ENCODE data around the gene SPATA19.

Gene SPATA19

DNA sequence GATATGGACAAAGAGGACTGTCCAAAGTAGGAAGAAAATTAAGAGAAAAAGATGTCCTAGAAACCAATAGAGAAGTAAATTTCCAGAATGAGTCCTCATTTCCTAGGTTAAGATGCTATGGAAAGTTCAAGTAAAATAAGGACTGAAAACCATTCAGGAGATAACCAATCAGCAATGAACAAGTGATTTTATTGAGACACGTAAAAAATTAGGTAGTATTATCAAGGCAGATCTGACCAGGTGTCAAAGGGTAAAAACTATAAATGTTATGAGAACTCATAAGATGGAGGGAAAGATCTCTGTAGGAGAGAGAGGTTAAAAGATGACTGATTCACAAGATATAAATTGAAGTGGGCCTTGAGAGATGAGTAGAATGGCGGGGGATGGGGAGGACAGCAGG is 50.2 kb downstream of the SPATA19 start:
- Histone ChIP-seq H3K4me3 (ENCODE audit: low read depth in 1 of 2, low read length in 2 of 2) (peak overlapping the region in 1 of 2 donors; percentile 7), H3K27me3 (ENCODE audit: low read depth, low read length) (no peaks in the 10 kb centered on the region), H3K9me3 (ENCODE audit: control insufficient read depth in 1 of 2, low read length in 2 of 2) (peaks cover 0 to 15% of the 10 kb centered on the region in 2 donors), H3K36me3 (ENCODE audit: control insufficient read depth in 1 of 2, insufficient read depth in 2 of 2, low read length in 2 of 2) (no peaks in the 10 kb centered on the region), H3K27ac (ENCODE audit: low read length) (no peak overlapping the region), H3K4me1 (ENCODE audit: control insufficient read depth in 1 of 2, insufficient read depth in 2 of 2, low read length in 2 of 2) (no peaks in the 10 kb centered on the region)

DNA sequence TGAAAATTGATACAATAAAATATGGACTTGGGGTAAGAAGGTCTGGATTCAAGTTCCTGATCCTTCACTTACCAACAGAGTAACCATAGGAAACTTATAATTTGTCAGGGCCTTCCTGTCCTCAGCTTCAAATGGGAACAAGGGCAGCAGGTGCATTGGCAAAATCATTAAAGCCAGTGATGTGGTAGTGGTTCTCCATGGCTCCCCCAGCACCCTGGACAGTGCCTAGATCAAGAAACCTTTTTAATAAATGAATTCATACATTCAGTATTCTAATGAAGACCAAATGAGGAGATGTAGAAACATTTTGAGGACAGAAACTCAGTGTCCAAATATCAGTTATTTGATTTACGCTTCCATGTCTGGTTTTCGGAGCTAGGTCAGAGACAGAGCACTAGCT is 51.1 kb downstream of the SPATA19 start:
- H3K27ac ChIP-seq (ENCODE audit: low read length) = no peak overlapping the region
- no peaks in the 10 kb centered on the region for H3K4me1 ChIP-seq (ENCODE audit: control insufficient read depth in 1 of 2, insufficient read depth in 2 of 2, low read length in 2 of 2)
- no peaks in the 10 kb centered on the region for H3K27me3 ChIP-seq (ENCODE audit: low read depth, low read length)
- no peak overlapping the region for H3K4me3 ChIP-seq (ENCODE audit: low read depth in 1 of 2, low read length in 2 of 2)
- H3K9me3 ChIP-seq (ENCODE audit: control insufficient read depth in 1 of 2, low read length in 2 of 2) = peaks cover 0 to 15% of the 10 kb centered on the region in 2 donors
- no peaks in the 10 kb centered on the region for H3K36me3 ChIP-seq (ENCODE audit: control insufficient read depth in 1 of 2, insufficient read depth in 2 of 2, low read length in 2 of 2)

DNA sequence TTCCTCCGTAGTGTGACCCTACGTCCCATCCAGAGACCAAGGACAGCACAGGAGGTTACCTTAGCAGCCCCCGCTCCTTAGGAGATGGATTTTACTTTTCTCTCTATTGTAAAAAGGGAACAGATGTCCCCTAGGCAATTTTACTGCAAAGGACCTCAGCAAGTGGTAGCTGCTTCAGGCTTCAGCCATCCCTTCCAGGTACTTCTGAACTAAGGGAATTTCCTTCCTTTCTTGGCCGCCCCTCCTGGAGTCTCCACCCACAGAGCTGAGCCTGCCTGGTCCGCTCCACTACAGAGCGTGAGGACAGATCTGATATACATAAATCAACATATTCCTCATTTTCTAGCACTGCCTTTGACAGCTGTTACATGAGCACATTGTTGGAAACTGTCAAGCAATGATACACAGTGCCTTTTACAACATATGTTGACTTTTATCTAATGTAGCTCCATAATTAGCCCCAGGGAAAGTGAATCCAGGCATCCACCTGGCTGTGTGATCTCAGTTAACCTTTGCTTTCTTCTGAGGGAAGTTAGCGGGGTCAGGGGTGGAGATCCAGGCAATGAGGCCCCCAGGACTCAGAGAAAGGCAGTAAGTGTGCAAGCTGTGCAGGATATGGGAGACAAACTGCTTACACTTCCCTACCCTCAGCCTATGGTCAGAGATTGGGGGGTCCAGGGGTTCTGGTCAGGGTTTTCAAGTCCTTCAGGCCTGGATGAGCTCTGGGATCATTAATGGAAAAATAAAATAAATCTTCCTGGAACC is 51.9 kb downstream of the SPATA19 start:
- no peaks in the 10 kb centered on the region for H3K4me1 ChIP-seq (ENCODE audit: control insufficient read depth in 1 of 2, insufficient read depth in 2 of 2, low read length in 2 of 2)
- no peaks in the 10 kb centered on the region for H3K27me3 ChIP-seq (ENCODE audit: low read depth, low read length)
- no peak overlapping the region for H3K27ac ChIP-seq (ENCODE audit: low read length)
- peaks cover 0 to 15% of the 10 kb centered on the region in 2 donors for H3K9me3 ChIP-seq (ENCODE audit: control insufficient read depth in 1 of 2, low read length in 2 of 2)
- H3K4me3 ChIP-seq (ENCODE audit: low read depth in 1 of 2, low read length in 2 of 2) = no peak overlapping the region
- H3K36me3 ChIP-seq (ENCODE audit: control insufficient read depth in 1 of 2, insufficient read depth in 2 of 2, low read length in 2 of 2) = no peaks in the 10 kb centered on the region

DNA sequence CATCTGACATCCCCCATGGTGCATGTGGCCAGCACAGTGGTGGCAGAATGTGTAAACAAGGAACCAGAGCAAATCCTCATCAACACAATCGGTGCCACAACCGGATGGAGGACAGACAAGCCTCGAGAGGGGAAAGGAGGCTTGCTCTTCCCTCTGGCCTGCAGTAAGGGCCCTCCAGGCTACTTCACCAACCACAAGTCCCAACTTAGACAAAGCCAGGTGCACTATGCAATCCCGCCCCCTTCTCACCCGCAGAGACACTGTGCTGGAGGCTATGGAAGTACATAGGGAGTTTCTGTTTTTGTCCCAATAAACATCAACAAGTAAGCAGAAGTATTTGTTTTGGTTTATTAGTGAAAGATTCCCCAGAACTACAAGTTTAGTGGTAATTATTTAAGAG is 54.3 kb downstream of the SPATA19 start:
- Histone ChIP-seq H3K27ac (ENCODE audit: low read length) (no peak overlapping the region), H3K27me3 (ENCODE audit: low read depth, low read length) (peaks cover 11% of the 10 kb centered on the region), H3K4me1 (ENCODE audit: control insufficient read depth in 1 of 2, insufficient read depth in 2 of 2, low read length in 2 of 2) (peaks cover 0 to 6% of the 10 kb centered on the region in 2 donors), H3K9me3 (ENCODE audit: control insufficient read depth in 1 of 2, low read length in 2 of 2) (peaks cover 0 to 15% of the 10 kb centered on the region in 2 donors), H3K36me3 (ENCODE audit: control insufficient read depth in 1 of 2, insufficient read depth in 2 of 2, low read length in 2 of 2) (no peaks in the 10 kb centered on the region), H3K4me3 (ENCODE audit: low read depth in 1 of 2, low read length in 2 of 2) (no peak overlapping the region)

Measured in muscle layer of duodenum (tissue), 2 donors.